H1 (cell line): Measurements from ENCODE around the gene AIDA. TPM values are rescaled to one million over a fixed set of nuclear protein-coding genes. Genes with fewer than 3 reads are reported as not detected.

ENCODE experiments used
- CBX5 ChIP-seq: fragments of 300-800, 300-1000 bp; sonication (generic); IDR thresholded peaks from 2 replicates; pipeline ENCODE4 v1.7.1; 2016; ENCODE audit warnings: antibody characterized with exemption, low read length, low read depth
- CBX8 ChIP-seq: fragments of 300-800, 300-1000 bp; sonication (generic); IDR thresholded peaks from 2 replicates; pipeline ENCODE4 v1.7.1; 2016; ENCODE audit warnings: low read depth, low read length, borderline replicate concordance
- HDAC6 ChIP-seq: IDR thresholded peaks from one replicate; pipeline ENCODE4 v1.7.1; 2012; ENCODE audit warnings: low read depth, mild to moderate bottlenecking, inconsistent platforms, low read length, moderate library complexity
- MAFK ChIP-seq: IDR thresholded peaks from 2 replicates; pipeline ENCODE4 v1.6.1; 2012; ENCODE audit warnings: low read depth, mild to moderate bottlenecking, improper control_type of control experiment, low read length
- PHF8 ChIP-seq: fragments of 200-600 bp; sonication (generic); conservative IDR thresholded peaks from 2 replicates; pipeline ENCODE4 v1.7.1; 2012; ENCODE audit warnings: low read depth, mild to moderate bottlenecking, inconsistent platforms, low read length, moderate library complexity
- SIX5 ChIP-seq: IDR thresholded peaks from 2 replicates; pipeline ENCODE4 v1.6.1; 2011; ENCODE audit warnings: mild to moderate bottlenecking, low read depth, low read length
- polyA plus RNA-seq, 7 experiments: library from polyadenylated mRNA; depleted of rRNA in 3 of 7; stranded (reverse) in 5 of 7; unstranded in 2 of 7; fragments of >200 nt in 5 of 7; fragments of 200-250 nt in 2 of 7; gene quantifications; 1 replicate in 5 of 7; 2 replicates in 1 of 7; 4 replicates in 1 of 7; pipeline versions ENCODE4 v1.2.1 to v1.2.3, GENCODE V29; 2011 to 2013; ENCODE audit warnings: missing spikeins in 2 of 7, mixed read lengths in 2 of 7
- total RNA-seq: library from RNA; stranded (reverse); fragmentation: NEBNext Ultra II Directional; extraction: Animal tissue kit (Norgen Biotek cat#: 25700); gene quantifications from 2 replicates; pipeline ENCODE4 v1.2.1, GENCODE V29; 2021

The AIDA gene
- total and polyA plus RNA-seq, 2 of the 8 experiments (the other 6 are each of a cell fraction or from before 2014, with no cell fraction given), result 52.5 to 103 TPM

- TF ChIP-seq SIX5, result no peak
- TF ChIP-seq MAFK, result no peak
- TF ChIP-seq PHF8, result no peak
- TF ChIP-seq CBX5, result no peak
- no peak for TF ChIP-seq CBX8
- TF ChIP-seq HDAC6, result no peak
These were observed 37.6 kb upstream of the AIDA start (continued) for GRCh38 chr1:222749927-222750326.
